HG03159 (cell line): ENCODE results near the gene ELL2.

ENCODE experiments used
- ATAC-seq: cut with Tn5 transposase; IDR thresholded peaks from one replicate; pipeline ENCODE4 v1.9.1; 2021; ENCODE audit warnings: mild to moderate bottlenecking, moderate library complexity; ENCODE audit not compliant: unreplicated experiment

ELL2 gene

DNA sequence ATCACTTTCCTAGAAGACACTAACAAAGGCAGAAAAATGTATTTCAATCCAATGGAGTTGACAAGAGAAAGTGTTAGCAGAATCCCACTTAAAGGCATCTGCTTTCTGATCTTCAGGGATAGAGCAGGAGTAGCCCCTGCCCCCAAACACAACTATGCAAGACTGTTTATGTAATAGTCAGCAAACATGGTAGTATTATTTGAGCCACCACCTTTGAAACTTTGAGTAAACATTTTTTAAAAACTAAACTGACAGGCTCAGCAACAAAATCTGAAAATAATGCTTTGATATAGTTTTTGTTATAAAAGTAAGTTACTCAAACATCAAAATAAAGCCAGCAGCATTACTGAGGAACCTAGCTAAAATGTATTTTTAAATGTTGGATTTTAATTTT, 4.8 kb downstream of the ELL2 start:
- no peak for ATAC-seq

DNA sequence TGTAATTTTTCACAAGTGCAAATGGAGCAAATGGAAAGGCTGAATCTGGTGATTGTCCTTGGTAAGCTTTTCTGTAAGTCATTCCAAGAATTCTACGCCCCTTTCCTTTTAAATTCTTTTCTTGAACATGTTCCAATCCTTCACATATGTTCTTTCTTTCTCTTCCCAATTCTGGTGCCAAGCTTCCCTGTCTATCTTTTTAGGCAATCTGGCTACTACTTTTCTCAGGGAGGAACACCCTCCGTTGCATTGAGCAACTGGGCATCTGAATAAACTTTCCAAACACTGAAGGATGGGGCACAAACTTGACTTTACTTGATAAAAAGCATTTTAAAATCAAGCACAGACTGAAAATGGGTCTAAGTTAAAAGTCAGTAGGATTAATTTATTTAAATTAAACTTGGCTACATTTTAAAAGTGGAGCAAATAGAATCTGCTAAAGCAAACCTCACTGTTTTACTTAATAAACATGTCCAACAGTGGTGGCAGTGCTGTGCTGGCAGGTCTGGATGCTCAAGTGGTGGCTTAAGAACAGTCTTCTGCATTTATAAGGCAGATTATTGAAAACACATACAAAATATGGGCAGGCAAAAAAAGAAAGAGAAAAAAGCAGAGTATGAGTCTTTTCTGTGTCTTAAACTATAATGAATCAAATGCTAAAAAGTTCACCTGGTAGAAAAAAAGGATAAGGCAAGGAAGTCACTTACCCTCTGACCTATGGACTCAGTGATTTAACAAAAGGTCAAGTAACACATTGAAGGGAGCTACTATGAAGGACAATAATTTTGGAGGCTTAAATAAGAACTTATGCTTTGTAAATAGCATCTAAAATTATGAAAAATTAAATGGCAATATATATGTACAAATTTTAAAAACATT, 5.4 kb downstream of the ELL2 start:
- ATAC-seq = no peak

DNA sequence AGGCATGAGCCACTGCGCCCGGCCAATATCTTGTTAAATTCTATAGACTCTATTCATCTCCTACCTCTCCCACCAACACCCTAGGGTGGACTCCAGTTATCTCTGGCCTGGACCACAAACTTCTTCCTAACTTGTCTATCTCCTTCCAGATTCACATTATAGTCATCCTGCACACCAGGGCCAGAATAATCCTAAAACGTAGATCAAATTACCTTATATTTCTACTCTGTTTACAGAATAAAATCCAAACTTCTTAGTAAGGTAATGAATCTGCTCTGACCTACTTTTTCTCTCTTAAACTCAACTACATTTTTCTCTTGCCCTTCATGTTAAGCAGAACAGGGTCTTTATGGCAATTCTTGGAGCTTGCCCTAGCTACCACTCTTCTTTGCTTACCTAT, 6.9 kb downstream of the ELL2 start:
- no peak for ATAC-seq

- no peak for ATAC-seq
Measured at GRCh38 chr5:95953021-95953702, 8.5 kb downstream of the ELL2 start.

DNA sequence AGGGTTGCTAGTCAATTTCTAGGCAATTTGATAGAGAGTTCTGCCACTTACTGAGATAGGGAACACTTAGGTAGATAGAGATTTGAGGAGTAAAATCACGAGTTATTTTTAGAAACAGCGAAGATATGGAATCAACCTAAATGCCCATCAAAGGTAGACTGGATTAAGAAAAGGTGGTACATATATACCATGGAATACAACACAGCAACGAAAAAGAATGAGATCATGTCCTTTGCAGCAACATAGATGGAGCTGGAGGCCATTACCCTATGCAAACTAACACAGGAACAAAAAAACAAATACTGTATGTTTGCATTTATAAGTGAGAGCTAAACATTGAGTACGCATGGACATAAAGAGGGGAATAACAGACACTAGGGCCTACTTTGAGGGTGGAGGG, 9.7 kb downstream of the ELL2 start:
- ATAC-seq = no peak

DNA sequence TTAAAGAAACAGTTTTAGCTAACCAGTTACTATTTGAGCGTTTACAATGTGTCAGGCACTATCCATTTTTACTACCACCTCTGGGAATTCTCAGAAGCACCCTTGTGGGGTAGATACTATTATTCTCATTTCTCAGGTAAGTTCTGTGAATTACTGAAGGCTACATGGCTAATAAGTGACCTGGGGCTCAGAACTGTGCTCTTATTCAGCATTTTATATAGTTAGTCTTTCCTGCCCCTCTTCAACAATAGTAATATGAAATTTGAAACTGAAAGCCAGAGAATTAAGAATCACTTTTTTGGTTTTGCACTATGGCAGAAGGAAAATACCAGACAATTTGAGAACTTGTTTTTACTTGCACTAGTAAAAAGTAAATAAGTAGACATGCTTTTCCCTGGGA, 11.8 kb downstream of the ELL2 start:
- ATAC-seq = peak; percentile 82

DNA sequence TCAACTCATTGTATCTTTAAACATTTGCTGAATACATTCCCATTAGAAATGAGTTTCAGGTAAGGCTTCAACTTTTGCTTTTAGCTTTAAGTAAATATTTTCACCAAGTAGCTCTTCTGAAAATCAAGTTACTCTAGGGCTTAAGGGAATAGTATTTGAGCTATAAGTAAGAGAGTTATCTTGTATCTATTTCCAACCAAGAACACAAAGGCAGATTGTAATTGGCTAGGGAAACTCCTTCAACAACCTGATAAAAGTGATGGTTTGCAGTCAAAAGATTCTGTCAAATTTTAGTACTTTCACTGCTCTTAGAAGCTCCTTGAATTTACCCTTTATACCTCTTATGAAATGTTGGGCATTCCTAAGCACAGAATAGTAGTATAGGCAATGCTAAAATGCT, 13.0 kb downstream of the ELL2 start:
- no peak for ATAC-seq

GRCh38 chr5:95946451-95946850, 15.2 kb downstream of the ELL2 start:
- ATAC-seq = no peak

DNA sequence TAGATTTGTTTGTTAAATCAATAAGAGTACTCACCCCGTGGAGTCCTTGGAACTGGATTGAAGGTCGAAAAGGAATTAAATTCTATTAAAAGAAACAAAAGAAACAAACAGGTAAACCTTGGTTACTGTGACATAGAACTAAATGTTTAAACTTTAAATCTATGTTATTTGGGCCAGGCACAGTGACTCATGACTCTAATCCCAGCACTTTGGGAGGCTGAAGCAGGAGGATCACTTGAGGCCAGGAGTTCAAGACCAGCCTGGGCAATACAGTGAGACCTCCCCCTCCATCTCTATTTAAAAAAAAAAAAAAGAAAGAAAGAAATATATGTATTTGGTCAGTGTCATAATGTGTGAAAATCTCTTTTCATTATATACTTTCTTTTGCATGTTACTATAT, 18.7 kb downstream of the ELL2 start:
- no peak for ATAC-seq

DNA sequence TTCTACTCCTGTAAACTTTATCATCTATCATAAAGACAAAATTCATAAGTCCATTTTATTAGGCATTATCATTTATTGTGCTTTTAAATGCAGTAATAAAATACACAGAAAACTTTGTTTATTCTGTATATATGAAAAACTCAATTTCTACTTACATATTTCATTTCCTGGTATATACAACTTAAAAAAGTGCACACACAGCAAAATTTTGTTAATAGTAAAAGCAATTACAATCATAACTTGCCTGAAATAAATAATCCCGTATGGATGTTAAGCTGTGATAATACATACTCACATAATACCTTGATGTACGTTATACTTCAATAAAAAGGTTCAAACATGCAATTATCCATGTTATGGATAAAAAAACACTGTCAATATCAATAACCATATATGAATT, 19.2 kb downstream of the ELL2 start:
- ATAC-seq = no peak

DNA sequence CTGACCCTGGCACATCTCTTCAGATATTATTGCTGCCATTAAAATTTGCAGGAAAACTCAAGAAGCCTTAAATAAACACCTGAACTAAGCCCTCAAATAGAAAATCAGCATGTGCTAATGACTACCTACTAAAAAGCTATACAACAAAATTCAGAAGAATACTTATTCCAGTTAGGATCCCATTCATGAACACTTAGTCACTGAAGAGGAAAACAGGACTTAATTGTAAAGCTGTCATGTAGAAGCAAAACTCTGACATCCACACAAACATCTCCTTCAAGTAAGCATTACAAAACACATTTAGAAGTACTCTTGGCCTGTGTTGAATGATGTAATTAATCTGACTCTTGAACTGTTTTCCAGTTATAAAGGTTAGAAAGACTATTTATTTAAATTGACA, 19.9 kb downstream of the ELL2 start:
- ATAC-seq = no peak

DNA sequence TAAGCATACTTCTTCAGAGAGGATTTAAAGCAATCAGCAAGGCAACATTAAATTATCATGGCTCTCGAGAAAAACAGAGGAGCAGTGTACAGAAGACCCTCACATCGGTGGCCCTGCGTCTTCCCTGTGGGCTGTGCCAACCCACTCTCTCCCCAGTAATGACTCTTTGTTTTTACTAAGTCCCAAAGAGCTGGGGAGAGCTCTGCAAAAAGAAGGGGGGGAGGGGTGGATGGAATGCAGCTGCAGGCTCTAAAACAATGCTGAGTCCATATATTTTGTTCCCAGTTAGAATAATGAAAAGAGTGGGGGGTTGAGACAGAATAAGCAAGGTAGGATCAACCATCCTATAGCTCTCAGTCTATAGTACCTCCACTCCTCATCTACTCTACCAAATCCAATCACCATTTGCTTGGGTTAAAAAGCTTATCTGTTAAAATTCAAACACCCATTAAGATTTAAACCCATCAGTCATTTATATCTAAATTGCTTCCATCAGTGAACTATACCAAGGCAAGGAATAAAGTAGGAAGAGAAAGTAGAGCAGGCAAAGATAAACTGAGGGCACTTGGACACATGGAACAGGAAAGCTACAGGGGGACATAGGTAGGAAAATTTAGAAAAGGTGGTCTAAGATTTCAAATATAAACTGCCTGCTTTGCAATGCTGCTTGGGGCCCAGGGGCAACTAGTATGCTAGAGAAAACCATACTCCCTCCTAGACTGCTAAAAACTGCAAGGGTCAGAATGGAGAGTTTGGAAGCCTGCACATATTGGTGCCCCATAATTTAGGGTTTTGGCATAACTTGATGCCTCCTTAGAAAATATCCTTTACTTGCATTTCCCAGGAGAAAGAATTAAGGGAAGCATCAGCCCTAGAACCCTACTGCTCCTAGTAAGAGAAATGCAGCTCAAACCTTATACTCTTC, 20.6 kb downstream of the ELL2 start:
- ATAC-seq = no peak

- no peak for ATAC-seq
Measured at GRCh38 chr5:95939465-95939864, 22.2 kb downstream of the ELL2 start.

GRCh38 chr5:95938766-95939165, 22.9 kb downstream of the ELL2 start:
- no peak for ATAC-seq

DNA sequence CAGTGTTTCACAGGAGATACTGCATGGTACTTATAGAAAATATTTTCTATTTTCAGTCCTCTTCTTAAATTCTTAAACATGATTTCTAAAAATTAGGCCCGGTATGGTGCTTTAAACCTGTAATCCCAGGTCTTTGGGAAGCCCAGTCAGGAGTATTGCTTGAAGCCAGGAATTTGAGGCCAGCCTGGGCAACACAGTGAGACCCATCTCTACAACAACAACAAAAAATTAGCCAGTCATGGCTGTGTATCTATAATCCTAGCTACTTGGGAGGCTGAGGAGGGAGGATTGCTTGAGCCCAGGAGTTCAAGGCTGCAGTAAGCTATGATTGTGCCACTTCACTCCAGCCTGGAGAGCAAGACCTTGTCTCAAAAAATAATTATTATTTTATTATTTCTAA, 23.3 kb downstream of the ELL2 start:
- ATAC-seq = no peak

DNA sequence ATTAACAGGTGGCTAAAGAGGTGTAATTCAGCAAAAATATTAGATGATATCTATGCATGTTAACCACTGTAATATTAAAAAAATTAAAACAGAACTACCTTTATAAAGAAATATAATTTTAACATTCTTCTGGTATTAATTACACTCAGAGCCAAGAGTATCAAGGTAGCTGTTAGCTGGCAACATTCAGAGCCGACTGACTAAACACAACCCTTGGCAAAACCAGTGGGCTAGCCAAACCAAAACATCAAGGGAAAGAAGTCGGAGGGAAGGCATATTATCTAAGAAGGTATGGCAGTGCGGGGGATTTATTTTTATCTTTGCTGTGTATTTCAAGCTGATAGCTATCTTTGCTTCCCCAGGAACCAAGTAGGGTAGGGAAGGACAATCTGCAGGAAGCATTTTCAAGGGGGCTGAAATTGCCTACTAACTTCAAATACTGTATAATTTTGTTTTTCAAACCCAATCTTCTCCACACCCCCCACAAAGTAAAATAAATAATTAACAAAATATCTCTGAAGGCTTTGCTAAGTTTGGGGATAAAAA, 24.0 kb downstream of the ELL2 start:
- ATAC-seq = no peak

- no peak for ATAC-seq
Measured at GRCh38 chr5:95936812-95937397, 24.7 kb downstream of the ELL2 start.

GRCh38 chr5:95935553-95936100, 26.0 kb downstream of the ELL2 start:
- no peak for ATAC-seq

GRCh38 chr5:95934207-95934804, 27.3 kb downstream of the ELL2 start:
- no peak for ATAC-seq

DNA sequence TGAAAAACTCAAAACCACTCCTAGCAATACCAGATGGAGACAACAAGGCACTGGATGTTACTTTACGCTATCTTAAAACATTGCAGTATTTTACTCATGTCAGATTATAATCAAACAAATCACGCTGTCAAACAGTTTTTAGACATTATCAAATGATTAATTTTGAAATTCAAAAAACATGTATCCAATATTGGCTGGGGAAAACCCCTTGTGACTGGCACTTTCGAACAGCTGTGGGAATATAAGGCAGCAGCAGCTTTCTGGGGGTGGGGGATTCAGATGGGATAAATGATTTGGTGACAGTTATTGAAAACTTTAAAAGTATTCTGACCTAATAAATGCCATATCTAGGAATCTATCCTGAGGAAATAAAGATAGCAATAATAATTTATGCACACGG, 28.7 kb downstream of the ELL2 start:
- no peak for ATAC-seq
